Calu3 (cell line): Measurements from ENCODE around the gene CBX7. TPM values are rescaled to one million over a fixed set of nuclear protein-coding genes. Genes with fewer than 3 reads are reported as not detected.

ENCODE experiments used
- BruUV-seq: library from RNA; stranded (reverse); fragments of 400-500 nt; replicated peaks from 2 replicates; lab custom pipeline; 2021; lab: Mats Ljungman, UMichigan
- CTCF ChIA-PET: fragments of 300-600 bp; sonication (Branson Sonifier 250); formaldehyde crosslinking; loops from one replicate; lab custom pipeline; 2022; ENCODE audit warnings: antibody characterized with exemption; lab: Charles Lee
- DNase-seq: peaks from one replicate; pipeline ENCODE4 v3.0.0; 2022
- H3K27ac Mint-ChIP-seq: one replicate; pipeline ENCODE4 v1.8.0; 2022; ENCODE audit warnings: mixed read lengths; ENCODE audit not compliant: unreplicated experiment
- H3K27me3 Mint-ChIP-seq: one replicate; pipeline ENCODE4 v1.8.0; 2022; ENCODE audit warnings: mixed read lengths; ENCODE audit not compliant: unreplicated experiment
- H3K36me3 Mint-ChIP-seq: one replicate; pipeline ENCODE4 v1.8.0; 2022; ENCODE audit warnings: mild to moderate bottlenecking, moderate library complexity, mixed read lengths; ENCODE audit not compliant: insufficient read depth, unreplicated experiment
- H3K4me1 Mint-ChIP-seq: one replicate; pipeline ENCODE4 v1.8.0; 2022; ENCODE audit warnings: mild to moderate bottlenecking, low read depth, mixed read lengths; ENCODE audit not compliant: unreplicated experiment
- H3K4me3 Mint-ChIP-seq: one replicate; pipeline ENCODE4 v1.8.0; 2022; ENCODE audit warnings: mild to moderate bottlenecking, low read depth, moderate library complexity, mixed read lengths; ENCODE audit not compliant: unreplicated experiment
- H3K9me3 Mint-ChIP-seq: one replicate; pipeline ENCODE4 v1.8.0; 2022; ENCODE audit warnings: low read depth, mixed read lengths; ENCODE audit not compliant: unreplicated experiment
- intact Hi-C: fragments of 100-400 bp; cut with micrococcal nuclease; formaldehyde crosslinking; loops from one replicate; pipeline ENCODE4 v1.10.0; 2022; ENCODE audit not compliant: unreplicated experiment
- total RNA-seq: library from RNA; stranded (reverse); gene quantifications from 2 replicates; pipeline ENCODE4 v1.2.3, GENCODE V29; 2022
- TF ChIP-seq, protein P1 (sequence below): fragments of 200-600 bp; IDR thresholded peaks from one replicate; pipeline ENCODE4 v1.8.0; 2022; ENCODE audit warnings: antibody characterized with exemption; ENCODE audit not compliant: unreplicated experiment

The CBX7 gene
- total RNA-seq, 1 experiment from 2014 or later = 10.5 TPM

DNA sequence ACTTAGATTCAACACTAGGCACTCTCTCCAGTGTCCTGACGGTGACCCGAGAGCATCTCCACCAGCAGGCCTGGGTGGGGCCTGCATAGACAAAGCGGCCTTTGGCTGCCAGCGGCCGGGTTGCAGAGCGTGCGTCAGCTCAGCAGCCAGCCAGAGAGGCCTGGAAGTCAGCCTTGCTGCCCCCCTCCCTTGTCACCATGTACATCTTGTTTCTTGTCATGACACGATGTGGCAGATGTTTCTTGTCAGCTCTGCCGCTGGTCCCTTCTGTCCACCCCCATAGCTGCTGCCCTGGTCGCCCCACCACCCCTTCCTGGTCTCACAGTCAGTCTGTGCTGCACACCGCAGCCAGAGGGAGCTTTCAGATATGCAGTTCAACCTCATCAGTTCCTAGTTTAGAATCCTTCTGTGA is 33.1 kb upstream of the CBX7 start:
- peaks cover 6% of the 10 kb centered on the region for H3K9me3 Mint-ChIP-seq
- H3K27ac Mint-ChIP-seq = peak overlapping the region; percentile 22
- no TSS peak for BruUV-seq
- no peak for DNase-seq
- H3K36me3 Mint-ChIP-seq = peaks cover 5% of the 10 kb centered on the region
- CTCF ChIA-PET = no interaction called here
- no peak overlapping the region for H3K4me3 Mint-ChIP-seq
- TF ChIP-seq, protein P1, sequence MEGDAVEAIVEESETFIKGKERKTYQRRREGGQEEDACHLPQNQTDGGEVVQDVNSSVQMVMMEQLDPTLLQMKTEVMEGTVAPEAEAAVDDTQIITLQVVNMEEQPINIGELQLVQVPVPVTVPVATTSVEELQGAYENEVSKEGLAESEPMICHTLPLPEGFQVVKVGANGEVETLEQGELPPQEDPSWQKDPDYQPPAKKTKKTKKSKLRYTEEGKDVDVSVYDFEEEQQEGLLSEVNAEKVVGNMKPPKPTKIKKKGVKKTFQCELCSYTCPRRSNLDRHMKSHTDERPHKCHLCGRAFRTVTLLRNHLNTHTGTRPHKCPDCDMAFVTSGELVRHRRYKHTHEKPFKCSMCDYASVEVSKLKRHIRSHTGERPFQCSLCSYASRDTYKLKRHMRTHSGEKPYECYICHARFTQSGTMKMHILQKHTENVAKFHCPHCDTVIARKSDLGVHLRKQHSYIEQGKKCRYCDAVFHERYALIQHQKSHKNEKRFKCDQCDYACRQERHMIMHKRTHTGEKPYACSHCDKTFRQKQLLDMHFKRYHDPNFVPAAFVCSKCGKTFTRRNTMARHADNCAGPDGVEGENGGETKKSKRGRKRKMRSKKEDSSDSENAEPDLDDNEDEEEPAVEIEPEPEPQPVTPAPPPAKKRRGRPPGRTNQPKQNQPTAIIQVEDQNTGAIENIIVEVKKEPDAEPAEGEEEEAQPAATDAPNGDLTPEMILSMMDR = peak; percentile 10
- no peaks in the 10 kb centered on the region for H3K27me3 Mint-ChIP-seq
- H3K4me1 Mint-ChIP-seq = peaks cover 10% of the 10 kb centered on the region
- intact Hi-C loops = no loop called here

DNA sequence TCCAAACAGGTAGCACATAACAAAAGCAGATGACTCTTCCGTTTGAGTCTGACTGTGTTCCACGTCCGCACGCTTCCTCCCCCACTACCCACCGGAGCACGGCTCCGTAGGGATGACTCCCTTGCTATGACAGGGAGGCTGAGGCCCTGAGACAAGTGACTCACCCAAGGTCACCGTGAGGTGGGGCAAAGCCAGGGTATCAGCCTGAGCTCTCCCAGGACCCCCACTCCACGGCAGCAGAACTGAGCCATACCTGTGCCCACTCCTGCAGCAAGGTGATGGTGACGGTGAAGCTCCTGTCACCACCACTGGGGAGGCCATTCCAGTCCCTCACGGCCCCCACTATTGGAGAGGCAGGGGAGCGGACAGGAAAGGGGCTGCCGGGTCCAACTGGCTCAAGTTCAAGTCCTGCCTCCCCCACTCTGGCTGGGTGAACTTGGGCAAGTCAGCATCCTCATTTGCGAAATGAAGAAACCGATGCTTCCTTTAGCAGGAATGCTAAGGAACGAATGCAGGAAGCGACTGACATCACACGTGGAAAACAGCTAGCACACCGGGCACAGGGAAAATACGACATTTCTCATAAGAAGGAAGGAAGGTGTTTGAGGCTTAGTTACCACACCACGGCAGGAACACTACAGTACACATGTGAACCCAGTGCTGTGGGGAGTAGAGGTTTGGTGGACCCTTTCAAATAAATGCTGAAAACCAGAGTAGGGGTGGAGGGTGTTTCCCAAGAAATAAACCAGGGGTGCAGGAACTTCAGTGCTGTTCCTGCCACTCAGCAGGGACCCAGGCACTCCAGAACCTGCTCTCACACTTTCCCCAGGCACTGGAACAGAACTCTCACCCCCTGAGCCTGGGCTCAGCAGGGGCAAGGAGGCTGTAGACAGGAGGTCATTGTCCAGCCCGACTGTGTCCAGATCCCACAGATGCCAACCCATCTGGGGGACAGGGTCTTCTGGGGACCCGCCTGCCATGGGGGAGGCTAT is 32.4 kb upstream of the CBX7 start:
- H3K27me3 Mint-ChIP-seq = no peaks in the 10 kb centered on the region
- no peak overlapping the region for H3K4me3 Mint-ChIP-seq
- DNase-seq = no peak
- peaks cover 5% of the 10 kb centered on the region for H3K36me3 Mint-ChIP-seq
- H3K9me3 Mint-ChIP-seq = peaks cover 6% of the 10 kb centered on the region
- peak overlapping the region; percentile 52 for H3K27ac Mint-ChIP-seq
- H3K4me1 Mint-ChIP-seq = peaks cover 10% of the 10 kb centered on the region
- TF ChIP-seq, protein P1 = no peak
- CTCF ChIA-PET = no interaction called here
- intact Hi-C loops = no loop called here
- no TSS peak for BruUV-seq

DNA sequence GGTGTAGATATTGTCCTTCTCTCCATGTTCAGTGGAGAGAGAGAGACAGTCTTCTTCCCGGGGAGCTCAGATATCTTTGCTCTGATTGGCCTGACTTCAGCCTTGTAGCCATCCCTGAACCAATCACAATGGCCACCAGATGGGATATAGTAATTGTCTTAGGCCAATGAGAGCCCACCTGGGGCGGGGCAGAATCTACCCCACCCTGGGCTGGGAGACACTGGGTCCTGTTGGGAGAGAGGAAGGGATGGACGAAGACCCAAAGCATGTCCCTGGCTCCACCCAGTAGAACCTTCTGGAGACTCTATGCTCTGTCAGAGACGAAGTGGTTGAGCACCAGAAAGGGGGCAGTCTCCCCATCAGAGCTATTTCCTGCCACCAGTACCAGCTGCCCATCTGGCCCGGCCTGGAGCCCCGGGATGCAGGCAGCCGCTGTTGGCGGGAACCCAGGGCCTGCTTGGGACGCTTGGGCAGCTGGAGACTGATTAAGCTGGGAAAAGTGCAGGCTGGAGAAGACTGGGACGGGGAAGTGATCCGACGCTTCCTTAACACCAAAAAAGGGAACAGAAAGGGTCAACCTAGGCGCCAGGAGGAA is 31.6 kb upstream of the CBX7 start:
- TF ChIP-seq, protein P1 = no peak
- CTCF ChIA-PET = interaction anchor here (0.5 kb wide), 1 partner anchor 95 kb away, joined by 6 read pairs; no protein-coding TSS in a partner anchor
- peaks cover 5% of the 10 kb centered on the region for H3K36me3 Mint-ChIP-seq
- H3K9me3 Mint-ChIP-seq = peaks cover 6% of the 10 kb centered on the region
- intact Hi-C loops = no loop called here
- DNase-seq = no peak
- no TSS peak for BruUV-seq
- H3K4me3 Mint-ChIP-seq = no peak overlapping the region
- no peaks in the 10 kb centered on the region for H3K27me3 Mint-ChIP-seq
- no peak overlapping the region for H3K27ac Mint-ChIP-seq
- peaks cover 10% of the 10 kb centered on the region for H3K4me1 Mint-ChIP-seq

DNA sequence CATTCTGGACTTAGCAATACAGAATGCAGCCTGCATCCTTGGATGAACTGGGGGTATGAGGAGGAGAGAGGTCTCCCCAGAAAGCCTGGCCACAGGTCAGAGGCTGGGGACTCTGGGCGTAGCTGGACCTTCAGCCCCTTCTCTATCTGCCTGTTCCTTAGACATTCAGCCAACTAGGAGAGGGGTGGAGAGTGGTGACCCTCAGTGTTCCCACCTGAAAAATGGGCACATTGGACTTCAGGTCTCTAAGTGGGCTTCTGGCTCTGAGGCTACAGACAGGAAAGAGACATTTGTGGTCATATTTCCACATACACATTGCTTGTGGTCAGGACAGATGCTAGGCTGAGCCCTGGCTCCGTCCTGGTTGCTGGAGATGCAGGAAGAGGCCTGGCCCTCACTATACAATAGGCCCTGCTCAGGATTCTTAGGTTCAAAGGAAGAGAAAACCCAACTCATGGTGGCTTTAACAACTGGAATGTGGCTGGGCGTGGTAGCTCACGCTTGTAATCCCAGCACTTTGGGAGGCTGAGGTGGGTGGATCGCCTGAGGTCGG is 30.1 kb upstream of the CBX7 start:
- no peaks in the 10 kb centered on the region for H3K27me3 Mint-ChIP-seq
- peaks cover 17% of the 10 kb centered on the region for H3K4me1 Mint-ChIP-seq
- H3K27ac Mint-ChIP-seq = peak overlapping the region; percentile 39
- H3K9me3 Mint-ChIP-seq = peaks cover 6% of the 10 kb centered on the region
- BruUV-seq = no TSS peak
- CTCF ChIA-PET = no interaction called here
- TF ChIP-seq, protein P1 = no peak
- peaks cover 5% of the 10 kb centered on the region for H3K36me3 Mint-ChIP-seq
- intact Hi-C loops = no loop called here
- H3K4me3 Mint-ChIP-seq = no peak overlapping the region
- DNase-seq = no peak
